GM23338 (cell line): ENCODE measurements around the gene DVL2. TPM values are rescaled to one million over a fixed set of nuclear protein-coding genes. Genes with fewer than 3 reads are reported as not detected.
A peak's percentile ranks its signal among the peaks of the same experiment; 100 is the strongest.

ENCODE experiments used
- ATAC-seq: fragments of 200-7000 bp; cut with Tn5 transposase; 3 replicates; pipeline ENCODE4 v1.9.1; 2020
- DNase-seq: peaks from one replicate; pipeline ENCODE4 v3.0.0-alpha.2; 2015; ENCODE audit warnings: low spot score
- H2AFZ ChIP-seq: fragments of 200-600 bp; sonication (generic); 2 replicates; pipeline ENCODE4 v1.8.0; 2016; ENCODE audit warnings: antibody characterized with exemption, mild to moderate bottlenecking, moderate library complexity
- H3F3A ChIP-seq: fragments of 200-600 bp; sonication (generic); replicated peaks from 2 replicates; pipeline ENCODE4 v1.8.0; 2017; ENCODE audit warnings: antibody characterized with exemption, mixed run types, low read depth
- H3K27ac ChIP-seq: fragments of 200-600 bp; sonication (generic); 2 replicates; pipeline ENCODE4 v1.6.1; 2016; ENCODE audit warnings: low read depth
- H3K27me3 ChIP-seq: fragments of 200-600 bp; sonication (generic); 2 replicates; pipeline ENCODE4 v1.8.0; 2016; ENCODE audit warnings: mild to moderate bottlenecking, mixed run types, moderate library complexity; ENCODE audit not compliant: insufficient read depth
- H3K36me3 ChIP-seq: fragments of 200-600 bp; sonication (generic); 2 replicates; pipeline ENCODE4 v1.8.0; 2016; ENCODE audit warnings: mild to moderate bottlenecking; ENCODE audit not compliant: insufficient read depth
- H3K4me1 ChIP-seq: fragments of 200-600 bp; sonication (generic); 2 replicates; pipeline ENCODE4 v1.8.0; 2016; ENCODE audit warnings: mild to moderate bottlenecking, moderate library complexity; ENCODE audit not compliant: insufficient read depth
- H3K4me2 ChIP-seq: fragments of 200-600 bp; sonication (generic); 2 replicates; pipeline ENCODE4 v1.7.1; 2017; ENCODE audit warnings: mixed run types
- H3K4me3 ChIP-seq: fragments of 200-600 bp; sonication (generic); 2 replicates; pipeline ENCODE4 v1.6.1; 2016; ENCODE audit warnings: mixed run types
- H3K79me2 ChIP-seq: fragments of 200-600 bp; sonication (generic); replicated peaks from 2 replicates; pipeline ENCODE4 v1.8.0; 2017; ENCODE audit warnings: mild to moderate bottlenecking; ENCODE audit not compliant: insufficient read depth
- H3K9me2 ChIP-seq: fragments of 200-600 bp; sonication (generic); 2 replicates; pipeline ENCODE4 v1.8.0; 2017; ENCODE audit not compliant: insufficient read depth
- H4K20me1 ChIP-seq: fragments of 200-600 bp; sonication (generic); replicated peaks from 2 replicates; pipeline ENCODE4 v1.8.0; 2017; ENCODE audit warnings: mild to moderate bottlenecking; ENCODE audit not compliant: insufficient read depth
- H3K27ac Mint-ChIP-seq: 2 replicates; pipeline ENCODE4 v1.8.0; 2020; ENCODE audit warnings: inconsistent platforms, mild to moderate bottlenecking, moderate library complexity, mixed read lengths
- H3K27me3 Mint-ChIP-seq: 3 replicates; pipeline ENCODE4 v1.8.0; 2022; ENCODE audit warnings: low read depth, mild to moderate bottlenecking, moderate library complexity, mixed read lengths, inconsistent platforms; ENCODE audit not compliant: insufficient read depth, poor library complexity
- H3K36me3 Mint-ChIP-seq: 3 replicates; pipeline ENCODE4 v1.8.0; 2021; ENCODE audit warnings: low read depth, mild to moderate bottlenecking, inconsistent platforms, moderate library complexity, mixed read lengths
- H3K4me1 Mint-ChIP-seq: 3 replicates; pipeline ENCODE4 v1.8.0; 2020; ENCODE audit warnings: mild to moderate bottlenecking, inconsistent platforms, mixed read lengths
- H3K4me3 Mint-ChIP-seq: 3 replicates; pipeline ENCODE4 v1.8.0; 2021; ENCODE audit warnings: moderate library complexity, mild to moderate bottlenecking, inconsistent platforms, mixed read lengths
- H3K9me3 Mint-ChIP-seq: 3 replicates; pipeline ENCODE4 v1.8.0; 2020; ENCODE audit warnings: moderate library complexity, mild to moderate bottlenecking, inconsistent platforms, mixed read lengths
- ETS1 ChIP-seq: IDR thresholded peaks from 2 replicates; pipeline ENCODE4 v1.6.1; 2016; ENCODE audit warnings: antibody characterized with exemption
- ZNF462 ChIP-seq: fragments of 250-450 bp; sonication (Bioruptor Pico); IDR thresholded peaks from 2 replicates; pipeline ENCODE4 v1.5.0; 2020; ENCODE audit warnings: mild to moderate bottlenecking, moderate library complexity
- polyA plus RNA-seq: library from polyadenylated mRNA; unstranded; fragments of >200 nt; fragmentation: Nextera tagmentation; extraction: Ambion mirVana; gene quantifications from 2 replicates; pipeline ENCODE4 v1.2.1, GENCODE V29; 2016
- total RNA-seq: library from RNA; depleted of rRNA; stranded (reverse); fragments of >200 nt; shearing (Covaris generic); gene quantifications from 2 replicates; pipeline ENCODE4 v1.2.3, GENCODE V29; 2014

The DVL2 gene
- total and polyA plus RNA-seq, 2 experiments from 2014 or later, result 19.7 to 80.6 TPM

GRCh38 chr17:7251661-7252175, 17.4 kb upstream of the DVL2 start, which contains the start of gene CTDNEP1:
Gene CTDNEP1 (minus strand): TSS chr17:7251734. CDS start chr17:7251296, 438 bp downstream.
- DNase-seq (peak; percentile 98), ATAC-seq (peak; percentile 89)
- H3K27me3 Mint-ChIP-seq, result peaks cover 14% of the 10 kb centered on the region
- TF ChIP-seq ETS1, result peak; percentile 63; the same call in 1 of the 2 replicates
- TF ChIP-seq ZNF462 (CRISPR knock-in tag), result no peak
- Histone ChIP-seq H3K36me3 (peaks cover 13% of the 10 kb centered on the region), H3K79me2 (peaks cover 60% of the 10 kb centered on the region), H3K4me1 (peaks cover 17% of the 10 kb centered on the region), H3F3A (peaks cover 15% of the 10 kb centered on the region; the same call in 1 of the 2 replicates), H3K4me3 (peak within 1 kb of the TSS; percentile 65), H2AFZ (peak within 1 kb of the TSS; percentile 44; the same call in 1 of the 2 replicates), H3K4me2 (peak within 1 kb of the TSS; percentile 98), H3K27me3 (no peaks in the 10 kb centered on the region), H4K20me1 (peaks cover 32% of the 10 kb centered on the region), H3K27ac (peak within 1 kb of the TSS; percentile 96), H3K9me2 (no peaks in the 10 kb centered on the region)
- peaks cover 3% of the 10 kb centered on the region; the same call in 2 of the 3 replicates for H3K9me3 Mint-ChIP-seq
- peaks cover 43% of the 10 kb centered on the region for H3K36me3 Mint-ChIP-seq
- peak within 1 kb of the TSS; percentile 91 for H3K4me3 Mint-ChIP-seq
- peak within 1 kb of the TSS; percentile 100 for H3K27ac Mint-ChIP-seq
- peaks cover 31% of the 10 kb centered on the region for H3K4me1 Mint-ChIP-seq
